ENCODE data around the gene SLC25A51. TPM values are rescaled to one million over a fixed set of nuclear protein-coding genes. Genes with fewer than 3 reads are reported as not detected.
A peak's percentile ranks its signal among the peaks of the same experiment; 100 is the strongest.
"Not testable (repeated sequence)": the region's sequence is repeated elsewhere in the genome, so short reads cannot be mapped to it uniquely, and the experiment has no call there.

Gene SLC25A51
- total RNA-seq, 1 donor from 2014 or later, result 63.7 TPM

GRCh38 chr9:37902796-37903646 is 906 bp downstream of the SLC25A51 start:
- DNase-seq (ENCODE audit: low read depth), result peak; percentile 71
- Histone ChIP-seq H3K27me3 (ENCODE audit: control insufficient read depth, insufficient read depth, low read length) (no peaks in the 10 kb centered on the region), H3K36me3 (ENCODE audit: control insufficient read depth, insufficient read depth, low read length) (peaks cover 4% of the 10 kb centered on the region), H3K4me3 (ENCODE audit: low read depth, low read length) (peak overlapping the region; percentile 82)
- no peak for FAIRE-seq
- no peak for TF ChIP-seq CTCF (IDR thresholded peaks at IDR 0.05; ENCODE audit: insufficient read depth, low read length, severe bottlenecking)

DNA sequence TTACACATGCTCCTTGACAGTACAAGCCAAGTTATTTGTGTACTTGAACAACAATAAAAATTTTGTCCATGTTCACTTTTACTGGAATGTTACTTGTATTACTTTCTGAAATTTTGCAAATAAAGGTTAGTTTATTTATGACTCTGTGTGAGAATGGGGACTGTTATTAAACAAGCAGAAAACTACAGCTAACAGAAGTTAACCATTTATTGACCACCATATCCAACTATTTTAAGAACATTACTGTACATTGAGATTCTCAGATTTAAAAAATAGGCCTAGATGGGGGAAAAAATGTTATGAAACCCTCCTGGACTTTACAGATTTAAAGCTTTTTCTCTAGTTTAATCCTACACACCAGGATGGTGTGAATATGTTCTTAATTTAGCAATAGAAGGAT is 1.8 kb downstream of the SLC25A51 start:
- no peaks in the 10 kb centered on the region for H3K27me3 ChIP-seq (ENCODE audit: control insufficient read depth, insufficient read depth, low read length)
- no peak for TF ChIP-seq CTCF (IDR thresholded peaks at IDR 0.05; ENCODE audit: insufficient read depth, low read length, severe bottlenecking)
- DNase-seq (ENCODE audit: low read depth), result no peak
- no peak for FAIRE-seq
- no peak overlapping the region for H3K4me3 ChIP-seq (ENCODE audit: low read depth, low read length)
- peaks cover 4% of the 10 kb centered on the region for H3K36me3 ChIP-seq (ENCODE audit: control insufficient read depth, insufficient read depth, low read length)

DNA sequence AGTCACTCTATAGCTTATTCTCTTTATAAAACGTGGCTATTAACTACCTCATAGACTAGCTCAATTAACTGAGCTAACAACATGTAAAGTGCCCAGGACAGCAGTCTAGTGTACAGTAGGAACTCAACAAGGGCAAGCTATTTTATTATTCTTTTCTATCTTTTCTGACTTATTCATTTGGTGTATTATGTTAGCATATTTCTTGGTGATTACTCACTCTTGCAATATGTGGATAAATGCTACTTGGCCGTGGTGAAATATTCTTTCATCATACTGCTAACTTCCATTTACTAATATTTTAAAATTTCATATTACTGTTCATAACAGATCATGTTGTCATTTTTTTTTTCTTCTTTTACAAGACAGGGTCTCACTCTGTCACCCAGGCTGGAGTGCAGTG is 4.9 kb downstream of the SLC25A51 start:
- TF ChIP-seq CTCF (IDR thresholded peaks at IDR 0.05; ENCODE audit: insufficient read depth, low read length, severe bottlenecking), result no peak
- FAIRE-seq, result no peak
- Histone ChIP-seq H3K36me3 (ENCODE audit: control insufficient read depth, insufficient read depth, low read length) (peaks cover 10% of the 10 kb centered on the region), H3K27me3 (ENCODE audit: control insufficient read depth, insufficient read depth, low read length) (no peaks in the 10 kb centered on the region), H3K4me3 (ENCODE audit: low read depth, low read length) (no peak overlapping the region)
- no peak for DNase-seq (ENCODE audit: low read depth)

DNA sequence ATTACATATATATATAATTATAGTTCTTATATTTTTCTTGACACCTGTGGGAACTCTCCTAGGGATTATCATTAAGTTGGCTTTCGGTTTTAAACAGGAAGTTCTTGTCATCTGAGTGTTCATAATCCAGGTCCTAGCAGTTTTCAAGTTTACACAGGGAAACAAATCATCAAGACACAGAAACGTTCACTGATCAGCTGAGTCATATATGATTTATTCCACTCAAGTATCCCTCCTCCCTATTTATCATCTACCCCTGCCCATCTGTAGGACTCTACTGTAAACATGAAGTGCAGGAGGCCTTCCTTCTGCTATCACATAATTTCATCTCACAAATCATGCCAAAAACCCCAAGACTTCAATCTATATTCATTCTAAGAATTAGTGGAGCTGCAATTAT is 6.3 kb downstream of the SLC25A51 start:
- Histone ChIP-seq H3K27me3 (ENCODE audit: control insufficient read depth, insufficient read depth, low read length) (no peaks in the 10 kb centered on the region), H3K4me3 (ENCODE audit: low read depth, low read length) (no peak overlapping the region), H3K36me3 (ENCODE audit: control insufficient read depth, insufficient read depth, low read length) (peaks cover 10% of the 10 kb centered on the region)
- TF ChIP-seq CTCF (IDR thresholded peaks at IDR 0.05; ENCODE audit: insufficient read depth, low read length, severe bottlenecking), result no peak
- no peak for FAIRE-seq
- DNase-seq (ENCODE audit: low read depth), result peak; percentile 80

DNA sequence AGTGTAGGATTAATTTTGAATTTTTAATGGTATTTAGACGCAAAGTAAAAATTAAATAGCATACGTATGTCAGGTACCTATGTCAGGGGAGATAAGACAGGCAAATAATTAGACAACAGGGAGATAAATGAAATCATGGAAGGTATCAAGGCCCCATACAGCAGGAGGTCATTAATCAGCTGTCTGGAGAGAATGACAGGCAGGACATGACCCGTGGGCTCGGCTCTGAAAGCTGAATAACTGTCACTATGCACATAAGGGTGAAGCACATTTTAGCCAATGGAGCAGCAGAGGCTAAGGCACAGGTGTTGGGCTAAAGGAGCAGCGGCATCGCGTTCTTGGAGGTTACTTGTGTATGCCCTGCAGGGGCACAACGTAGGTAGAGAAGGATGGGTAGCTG is 11.9 kb downstream of the SLC25A51 start:
- FAIRE-seq (no peak), DNase-seq (ENCODE audit: low read depth) (no peak)
- H3K4me3 ChIP-seq (ENCODE audit: low read depth, low read length), result no peak overlapping the region
- peaks cover 9% of the 10 kb centered on the region for H3K36me3 ChIP-seq (ENCODE audit: control insufficient read depth, insufficient read depth, low read length)
- no peaks in the 10 kb centered on the region for H3K27me3 ChIP-seq (ENCODE audit: control insufficient read depth, insufficient read depth, low read length)
- no peak for TF ChIP-seq CTCF (IDR thresholded peaks at IDR 0.05; ENCODE audit: insufficient read depth, low read length, severe bottlenecking)

- DNase-seq (ENCODE audit: low read depth); H3K4me3 ChIP-seq (ENCODE audit: low read depth, low read length); FAIRE-seq; H3K27me3 ChIP-seq (ENCODE audit: control insufficient read depth, insufficient read depth, low read length); H3K36me3 ChIP-seq (ENCODE audit: control insufficient read depth, insufficient read depth, low read length): not testable (repeated sequence)
Measured at GRCh38 chr9:37891042-37891441, 12.9 kb downstream of the SLC25A51 start.

All from bronchial epithelial cell (primary cell).